GM21367 (cell line): ENCODE measurements around the gene HAS3.
"Not testable (repeated sequence)": the region's sequence is repeated elsewhere in the genome, so short reads cannot be mapped to it uniquely, and the experiment has no call there.

Source experiments
- ATAC-seq: cut with Tn5 transposase; IDR thresholded peaks from one replicate; pipeline ENCODE4 v1.9.1; 2021; ENCODE audit not compliant: unreplicated experiment

HAS3 gene

GRCh38 chr16:69141014-69141413 is 35.6 kb downstream of the HAS3 start:
- no peak for ATAC-seq

DNA sequence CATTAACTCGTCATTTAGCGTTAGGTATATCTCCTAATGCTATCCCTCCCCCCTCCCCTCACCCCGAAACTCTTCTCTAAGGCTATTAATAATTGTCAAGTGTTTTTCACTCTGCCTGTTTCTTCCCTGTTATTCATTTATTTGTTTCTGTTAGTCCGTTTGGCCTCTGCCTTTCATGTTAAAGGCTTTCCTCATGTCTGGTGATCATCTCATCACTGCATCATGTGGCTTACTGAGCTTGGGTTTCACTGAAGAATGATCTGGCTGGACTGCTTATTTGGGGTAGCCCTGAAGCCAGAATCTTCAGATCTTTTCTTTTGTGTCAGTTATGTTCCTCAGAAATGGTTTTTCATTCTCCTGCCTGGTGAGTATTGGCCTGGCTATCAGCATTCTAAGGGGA is 36.5 kb downstream of the HAS3 start:
- ATAC-seq, result no peak

DNA sequence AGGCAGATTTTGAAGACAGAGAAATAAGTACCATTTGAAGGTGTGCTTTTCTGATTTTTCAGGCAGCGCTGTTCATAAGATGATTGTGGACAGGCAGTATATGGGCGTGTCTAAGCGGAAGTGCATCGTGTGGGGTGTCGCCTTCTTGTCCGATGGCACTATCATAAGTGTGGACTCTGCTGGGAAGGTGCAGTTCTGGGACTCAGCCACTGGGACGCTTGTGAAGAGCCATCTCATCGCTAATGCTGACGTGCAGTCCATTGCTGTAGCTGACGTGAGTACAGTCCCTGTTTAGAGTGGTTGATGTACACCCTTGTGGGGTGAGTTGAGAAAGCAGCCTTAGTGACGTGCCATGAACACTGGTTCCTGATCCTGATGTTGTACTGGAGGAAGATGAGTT is 37.7 kb downstream of the HAS3 start:
- ATAC-seq, result no peak

DNA sequence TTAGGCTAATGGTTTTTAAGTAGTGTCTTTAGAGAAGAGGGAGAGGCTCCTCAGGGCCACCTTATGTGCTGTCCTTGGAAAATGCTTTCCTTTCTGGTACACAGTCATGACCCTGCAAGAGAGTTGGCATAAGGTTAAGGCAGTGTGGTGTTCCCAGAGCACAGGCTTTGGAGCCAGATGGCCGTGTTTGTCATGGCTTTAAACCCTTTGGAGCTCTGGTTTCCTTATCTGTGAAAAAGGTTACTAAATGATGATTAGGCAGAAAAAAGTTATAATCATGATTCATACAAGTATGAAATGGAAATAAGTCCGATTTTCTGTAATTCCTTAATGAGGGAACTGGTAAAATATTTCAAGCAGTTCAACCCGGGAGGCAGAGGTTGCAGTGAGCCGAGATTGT is 40.2 kb downstream of the HAS3 start:
- no peak for ATAC-seq

DNA sequence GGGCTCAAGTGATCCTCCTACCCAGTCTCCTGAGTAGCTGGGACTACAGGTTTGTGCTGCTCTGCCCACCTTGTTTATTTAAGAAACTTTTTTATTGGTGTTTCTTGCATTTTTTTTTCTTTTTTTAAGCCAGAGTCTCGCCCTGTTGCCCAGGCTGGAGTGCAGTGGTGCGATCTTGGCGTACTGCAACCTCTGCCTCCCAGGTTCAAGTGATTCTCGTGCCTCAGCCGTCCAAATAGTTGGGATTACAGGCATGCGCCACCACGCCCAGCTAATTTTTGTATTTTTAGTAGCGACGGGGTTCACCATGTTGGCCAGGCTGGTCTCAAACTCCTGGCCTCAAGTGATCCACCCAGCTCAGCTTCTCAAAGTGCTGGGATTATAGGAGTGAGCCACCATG is 44.2 kb downstream of the HAS3 start:
- not testable (repeated sequence) for ATAC-seq

DNA sequence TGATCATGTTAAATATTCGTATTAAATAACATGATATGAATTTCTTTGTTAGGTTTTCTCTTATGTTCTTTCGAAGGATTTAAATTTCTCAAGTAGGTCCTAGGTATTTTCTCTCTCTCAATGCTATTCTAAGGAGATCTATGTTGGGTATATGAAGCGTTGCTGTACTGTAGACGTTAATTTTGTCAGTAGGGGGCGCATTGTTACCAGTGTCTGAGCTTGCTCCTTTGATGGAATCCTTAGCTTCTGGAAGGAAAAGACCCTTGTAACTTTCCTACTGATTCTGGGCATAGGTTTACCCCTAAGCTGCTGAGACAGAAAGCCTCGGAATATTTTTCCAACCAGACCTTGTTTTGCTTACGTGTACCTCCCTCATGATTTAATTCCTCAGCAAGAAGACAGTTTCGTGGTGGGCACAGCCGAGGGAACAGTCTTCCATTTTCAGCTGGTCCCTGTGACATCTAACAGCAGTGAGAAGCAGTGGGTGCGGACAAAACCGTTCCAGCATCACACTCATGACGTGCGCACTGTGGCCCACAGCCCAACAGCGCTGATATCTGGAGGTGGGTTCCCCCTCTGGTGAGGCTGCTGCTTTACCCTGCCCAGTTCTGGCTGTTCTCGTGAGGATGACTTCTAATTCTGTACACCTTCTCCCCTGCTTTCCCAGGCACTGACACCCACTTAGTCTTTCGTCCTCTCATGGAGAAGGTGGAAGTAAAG is 44.9 kb downstream of the HAS3 start:
- ATAC-seq, result no peak

DNA sequence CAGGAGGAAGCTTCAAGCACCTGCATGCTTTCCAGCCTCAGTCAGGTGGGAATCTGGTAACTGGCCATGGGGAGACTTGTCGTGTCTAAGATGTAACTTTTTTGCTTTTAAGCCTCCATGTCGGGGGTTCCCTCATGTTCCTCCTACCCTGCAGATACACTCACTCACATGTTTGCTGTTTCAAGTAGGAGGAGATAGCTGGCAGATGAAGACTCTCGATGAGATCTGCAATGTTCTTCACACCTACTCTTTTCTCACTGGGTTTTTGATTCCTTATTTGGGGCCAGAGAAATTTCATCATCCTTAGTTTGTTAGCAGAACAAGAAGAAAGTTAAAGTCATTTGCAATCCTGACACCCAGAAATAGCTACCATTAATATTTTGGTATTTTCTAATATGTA is 51.7 kb downstream of the HAS3 start:
- ATAC-seq, result no peak

GRCh38 chr16:69160192-69160591 is 54.7 kb downstream of the HAS3 start:
- ATAC-seq, result no peak

DNA sequence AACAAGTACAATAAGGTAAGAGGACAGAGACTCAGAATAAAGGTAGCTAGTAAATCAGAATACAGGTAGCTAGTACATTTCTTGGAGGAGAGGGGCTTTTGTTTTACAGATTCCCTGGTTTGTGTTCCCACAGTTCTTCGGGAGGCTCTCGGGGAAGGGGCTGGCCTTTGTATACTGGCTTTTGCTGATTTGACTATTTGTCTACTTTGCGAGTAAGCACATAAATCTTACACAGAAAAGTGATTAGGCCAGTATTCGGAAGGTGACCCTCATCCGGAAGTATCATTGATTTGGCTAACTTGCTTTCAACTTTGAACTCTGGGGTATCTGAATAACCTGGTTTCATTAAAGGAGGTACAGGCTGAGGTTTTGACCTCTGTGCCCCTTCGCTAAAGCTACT is 60.1 kb downstream of the HAS3 start:
- no peak for ATAC-seq

DNA sequence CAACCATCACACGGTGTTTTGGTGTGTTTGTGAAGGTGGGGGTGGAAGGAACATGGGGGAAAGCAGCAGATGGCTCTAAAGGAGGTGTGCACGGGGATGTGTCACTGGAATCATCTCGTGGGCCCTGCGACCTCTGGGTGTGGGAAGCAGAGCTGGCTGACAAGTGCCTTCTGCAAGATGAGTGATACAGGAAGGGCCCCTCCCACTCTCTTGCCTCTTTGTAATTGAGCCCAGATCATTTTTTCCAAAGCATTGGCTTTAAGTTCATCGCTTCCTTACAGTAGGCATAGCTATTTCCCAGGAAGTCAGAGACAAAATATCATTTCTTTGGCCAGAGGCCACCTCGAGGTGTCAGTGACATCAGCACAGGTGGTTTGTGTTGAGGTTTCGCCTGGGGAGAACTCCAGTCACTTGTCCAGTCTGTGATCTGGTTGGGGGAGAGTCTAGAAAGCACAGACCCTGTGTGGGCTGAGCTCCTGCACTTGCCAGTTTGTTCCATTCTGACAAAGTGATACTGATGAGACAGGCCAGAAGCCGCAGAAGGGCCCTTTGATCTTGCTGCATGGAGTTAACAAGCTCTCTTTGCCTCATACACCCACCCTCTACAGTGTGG is 60.9 kb downstream of the HAS3 start:
- ATAC-seq, result no peak

GRCh38 chr16:69166946-69167930 is 61.8 kb downstream of the HAS3 start:
- ATAC-seq, result no peak
